GM12873 (cell line): ENCODE data around the gene DIPK1C.

Source experiments
- TF ChIP-seq, protein P1 (sequence below): IDR thresholded peaks from 2 replicates; pipeline ENCODE4 v1.5.1; 2012; ENCODE audit warnings: low read depth, mild to moderate bottlenecking, moderate library complexity, low read length, control low read depth; ENCODE audit not compliant: insufficient read depth; ENCODE audit errors: missing control alignments

Gene DIPK1C

DNA sequence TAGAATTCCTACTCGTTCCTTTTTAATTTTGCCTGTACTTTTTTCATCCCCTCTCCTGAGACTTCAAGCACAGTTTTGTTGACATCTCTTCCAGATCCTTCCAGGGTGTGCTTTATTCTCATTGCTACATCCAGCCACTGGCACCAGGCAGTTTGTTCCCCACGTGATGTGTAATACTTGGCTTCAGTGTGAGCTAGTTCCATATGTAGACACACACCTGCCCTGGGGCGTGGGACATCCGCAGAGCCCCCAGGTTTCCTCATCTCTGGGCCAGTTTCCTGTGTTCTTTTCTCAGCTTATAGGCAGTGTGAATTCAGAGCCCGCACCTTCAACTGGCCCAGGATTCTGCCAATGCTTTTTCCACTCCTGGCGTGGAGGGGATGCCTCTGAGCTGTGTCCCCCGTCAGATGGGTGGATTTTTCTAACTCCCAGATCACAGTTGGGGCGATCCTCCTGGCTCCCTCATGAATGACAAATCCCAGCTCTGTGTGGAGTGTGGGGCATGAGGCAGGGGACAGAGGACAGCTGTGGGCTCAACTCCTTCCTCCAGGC is 46.6 kb downstream of the DIPK1C start:
- TF ChIP-seq, protein P1, sequence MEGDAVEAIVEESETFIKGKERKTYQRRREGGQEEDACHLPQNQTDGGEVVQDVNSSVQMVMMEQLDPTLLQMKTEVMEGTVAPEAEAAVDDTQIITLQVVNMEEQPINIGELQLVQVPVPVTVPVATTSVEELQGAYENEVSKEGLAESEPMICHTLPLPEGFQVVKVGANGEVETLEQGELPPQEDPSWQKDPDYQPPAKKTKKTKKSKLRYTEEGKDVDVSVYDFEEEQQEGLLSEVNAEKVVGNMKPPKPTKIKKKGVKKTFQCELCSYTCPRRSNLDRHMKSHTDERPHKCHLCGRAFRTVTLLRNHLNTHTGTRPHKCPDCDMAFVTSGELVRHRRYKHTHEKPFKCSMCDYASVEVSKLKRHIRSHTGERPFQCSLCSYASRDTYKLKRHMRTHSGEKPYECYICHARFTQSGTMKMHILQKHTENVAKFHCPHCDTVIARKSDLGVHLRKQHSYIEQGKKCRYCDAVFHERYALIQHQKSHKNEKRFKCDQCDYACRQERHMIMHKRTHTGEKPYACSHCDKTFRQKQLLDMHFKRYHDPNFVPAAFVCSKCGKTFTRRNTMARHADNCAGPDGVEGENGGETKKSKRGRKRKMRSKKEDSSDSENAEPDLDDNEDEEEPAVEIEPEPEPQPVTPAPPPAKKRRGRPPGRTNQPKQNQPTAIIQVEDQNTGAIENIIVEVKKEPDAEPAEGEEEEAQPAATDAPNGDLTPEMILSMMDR, result no peak

DNA sequence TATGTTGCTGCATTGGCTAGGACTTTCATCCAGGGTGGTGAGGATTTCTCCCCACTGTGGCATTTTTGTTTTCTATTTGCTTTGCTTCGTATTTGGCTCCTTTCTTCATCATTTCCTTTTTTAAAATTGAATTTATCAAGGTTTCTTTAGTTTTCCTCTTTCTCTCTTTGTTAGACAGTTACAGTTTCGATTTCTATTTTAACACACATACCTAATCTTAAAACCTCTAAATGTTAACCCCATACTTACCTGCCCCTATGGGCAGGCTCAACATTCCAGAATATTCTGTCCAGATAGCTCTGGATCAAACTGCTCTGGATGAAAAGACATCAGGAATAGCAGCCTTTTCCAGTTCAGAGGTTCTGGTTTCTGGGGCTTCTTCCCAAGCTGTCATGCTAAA is 49.2 kb downstream of the DIPK1C start:
- TF ChIP-seq, protein P1, result no peak

DNA sequence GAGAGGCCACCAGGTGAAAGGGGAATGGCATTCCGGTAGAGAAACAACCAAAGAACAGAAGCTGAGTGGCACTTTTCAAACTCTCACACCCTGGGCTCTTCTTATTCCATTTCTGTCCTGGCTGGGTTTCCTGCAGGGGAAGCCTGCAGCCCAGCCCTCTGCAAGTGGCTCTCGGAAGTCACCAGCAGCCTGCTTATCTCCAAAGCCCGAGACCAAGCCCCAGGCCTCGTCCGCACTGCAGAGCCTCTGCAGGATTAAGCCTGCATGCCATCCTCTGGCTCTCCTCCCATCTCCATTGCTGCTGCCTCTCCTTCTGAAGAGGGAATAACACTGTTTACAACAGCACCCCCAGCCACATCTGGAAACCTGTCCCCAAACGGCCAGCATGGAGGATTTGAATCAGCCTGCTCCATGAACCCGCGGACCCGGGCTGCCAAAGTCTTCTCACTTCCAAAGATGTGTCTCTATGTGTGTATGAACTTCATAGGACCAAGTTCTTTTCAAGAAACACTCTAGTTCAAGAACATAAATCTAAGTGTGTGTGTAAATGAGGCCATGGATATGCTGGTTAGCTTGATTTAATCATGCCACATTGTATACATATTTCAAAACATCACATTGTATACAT is 54.2 kb downstream of the DIPK1C start:
- TF ChIP-seq, protein P1, result no peak

DNA sequence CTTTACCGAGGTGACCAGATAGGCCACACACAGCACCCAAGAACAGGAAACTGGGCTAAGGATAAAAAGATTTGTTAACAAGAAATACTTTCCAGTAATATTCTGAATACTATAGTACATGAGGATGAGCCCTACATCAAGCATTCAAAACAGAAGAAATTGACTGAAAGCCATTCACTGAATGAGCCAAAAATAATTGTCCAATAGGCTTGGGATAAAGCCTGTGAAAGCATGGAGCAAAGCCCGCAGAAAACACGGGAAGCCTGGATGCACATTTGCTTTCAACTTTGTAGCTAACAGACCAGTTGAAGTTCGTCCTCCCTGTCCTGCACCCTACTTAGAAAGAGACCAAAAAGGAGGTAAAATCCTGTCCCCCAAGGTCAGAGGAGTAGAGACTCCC is 56.3 kb downstream of the DIPK1C start:
- TF ChIP-seq, protein P1, result no peak

DNA sequence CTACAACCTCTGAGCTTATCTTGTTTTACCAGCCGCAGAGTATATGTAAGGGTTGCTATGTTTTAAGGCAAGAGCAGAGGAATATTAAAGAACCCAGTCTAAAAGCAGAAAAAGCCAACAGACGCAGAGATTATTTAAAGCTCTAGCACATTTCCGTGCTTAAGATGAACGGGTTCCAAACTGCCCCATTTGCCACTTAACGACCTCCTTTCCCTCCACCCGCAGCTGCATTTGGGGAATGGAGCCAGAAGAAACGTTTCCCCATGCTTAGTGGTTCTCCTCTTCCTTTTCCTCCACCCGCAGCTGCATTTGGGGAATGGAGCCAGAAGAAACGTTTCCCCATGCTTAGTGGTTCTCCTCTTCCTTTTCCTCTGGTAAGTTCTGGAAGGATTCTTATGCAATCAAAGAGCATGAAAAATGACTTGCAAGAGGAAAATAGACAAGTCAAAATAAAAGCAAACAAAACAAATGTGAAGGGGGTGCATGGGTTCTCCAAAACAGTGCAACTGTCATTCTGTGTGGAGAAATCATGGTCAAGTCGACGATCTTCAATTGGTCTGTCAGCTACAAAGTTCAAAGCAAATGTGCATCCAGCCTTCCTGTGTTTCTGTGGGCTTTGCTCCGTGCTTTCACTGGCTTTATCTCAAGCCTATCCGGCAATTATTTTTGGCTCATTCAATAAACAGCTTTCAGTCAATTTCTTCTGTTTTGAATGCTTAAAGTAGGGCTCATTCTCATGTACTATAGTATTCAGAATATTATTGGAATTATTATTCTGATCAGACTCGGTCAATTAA is 57.8 kb downstream of the DIPK1C start:
- TF ChIP-seq, protein P1, result no peak

DNA sequence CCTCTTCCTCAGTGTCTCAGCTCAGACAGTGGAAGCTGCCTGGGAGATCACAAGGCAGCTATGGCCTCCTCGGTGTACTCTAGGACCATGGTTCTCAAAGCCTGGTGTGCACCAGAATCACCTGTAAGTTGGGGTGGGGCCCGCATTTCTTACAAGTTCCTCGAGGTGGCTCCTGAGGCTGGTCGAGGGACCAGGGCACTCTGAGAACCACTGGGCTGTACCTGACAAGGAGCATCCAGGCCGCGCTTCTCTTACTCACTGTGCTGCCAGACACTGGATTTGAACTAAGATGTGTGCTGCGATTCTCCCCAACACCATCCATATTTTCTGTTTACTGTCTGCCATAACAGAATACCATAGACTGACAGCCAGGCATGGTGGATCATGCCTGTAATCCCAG is 59.5 kb downstream of the DIPK1C start:
- TF ChIP-seq, protein P1, result no peak
